GM21367 (cell line): ENCODE data around the gene DOCK6.

Source experiments
- ATAC-seq: cut with Tn5 transposase; IDR thresholded peaks from one replicate; pipeline ENCODE4 v1.9.1; 2021; ENCODE audit not compliant: unreplicated experiment

The DOCK6 gene

DNA sequence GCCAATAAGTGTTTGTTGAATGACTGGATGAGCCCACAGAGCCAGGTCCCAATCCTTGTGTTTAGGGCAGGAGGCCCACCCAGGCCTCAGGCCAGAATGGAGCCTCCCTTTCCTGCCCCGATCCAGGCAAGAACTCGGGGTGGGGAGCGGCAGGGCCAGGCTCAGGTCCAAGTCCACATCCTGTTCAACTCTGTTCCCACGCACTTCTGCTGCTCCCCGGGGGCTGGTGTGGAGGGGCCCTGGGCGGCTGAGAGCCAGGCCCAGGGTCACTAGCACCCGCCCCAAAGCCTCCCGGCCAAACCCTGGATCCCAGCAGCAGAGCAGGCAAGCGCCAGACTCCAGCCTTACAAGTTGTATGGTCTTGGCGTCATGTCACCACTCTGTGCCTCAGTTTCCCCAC is 14.9 kb downstream of the DOCK6 start:
- no peak for ATAC-seq

DNA sequence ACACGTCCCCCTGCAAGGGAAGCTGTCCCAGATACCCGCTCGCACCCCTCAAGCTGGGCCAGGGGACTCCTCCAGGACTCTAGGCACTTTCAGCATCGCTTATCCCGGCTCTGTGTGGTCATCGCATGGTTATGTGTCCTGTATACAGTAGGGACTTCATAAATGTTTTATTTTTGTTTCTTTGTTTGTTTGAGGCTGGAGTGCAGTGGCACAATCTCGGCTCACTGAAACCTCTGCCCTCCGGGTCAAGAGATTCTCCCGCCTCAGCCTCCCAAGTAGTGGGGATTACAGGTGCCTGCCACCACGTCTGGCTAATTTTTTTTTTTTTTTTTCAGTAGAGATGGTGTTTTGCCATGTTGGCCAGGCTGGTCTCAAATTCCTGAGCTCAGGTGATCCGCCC is 15.4 kb downstream of the DOCK6 start:
- ATAC-seq = no peak

DNA sequence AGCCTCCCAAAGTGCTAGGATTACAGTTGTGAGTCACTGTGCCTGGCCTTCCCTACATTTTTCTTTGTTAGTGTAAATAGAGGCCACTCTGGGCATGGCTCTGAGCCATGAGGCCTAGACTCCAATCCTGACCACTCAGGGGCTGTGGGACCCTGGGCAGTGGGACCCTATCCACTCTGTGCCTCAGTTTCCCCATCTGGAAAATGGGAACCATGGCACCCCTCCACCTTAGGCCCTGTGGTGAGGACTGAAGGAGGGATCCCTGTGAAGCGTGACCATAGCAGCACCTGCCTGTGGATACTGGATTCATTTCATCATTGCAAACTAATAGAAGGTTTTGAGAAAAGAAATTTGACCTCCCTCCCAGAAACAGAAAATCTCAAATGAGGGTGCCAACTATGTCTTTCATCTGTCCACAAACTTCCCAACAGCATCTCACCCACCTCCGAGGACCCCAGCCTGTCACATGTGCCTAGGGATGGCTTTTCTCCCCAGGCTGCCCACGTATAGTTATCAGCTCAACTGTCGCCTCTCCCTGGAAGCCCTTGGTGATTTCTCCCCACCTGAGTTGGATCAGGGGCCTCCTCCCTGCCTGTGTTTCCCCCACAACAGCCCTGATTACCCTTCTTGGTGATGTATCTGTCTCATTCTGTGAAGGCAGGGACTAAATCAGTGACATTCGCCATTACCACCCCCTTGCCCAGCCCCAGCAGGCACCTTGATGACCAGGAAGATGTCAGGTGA is 17.3 kb downstream of the DOCK6 start:
- ATAC-seq = no peak

DNA sequence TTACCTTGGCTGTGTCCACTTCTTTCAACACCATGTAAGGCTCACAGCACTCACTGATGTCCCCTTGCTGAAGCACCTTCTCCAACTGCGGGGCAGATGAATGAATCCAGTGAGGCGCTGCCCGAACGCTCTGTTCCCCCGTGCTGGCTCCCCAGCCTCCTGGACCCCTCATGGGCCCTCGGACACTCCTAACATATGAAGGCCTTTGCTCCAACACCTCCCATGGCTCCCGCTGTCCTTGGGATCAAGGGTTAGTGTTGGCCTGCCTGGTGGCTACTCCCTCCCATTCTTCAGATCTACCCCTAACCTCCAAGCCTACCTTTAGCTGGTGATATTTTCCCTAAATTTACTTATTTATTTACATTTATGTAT is 18.5 kb downstream of the DOCK6 start:
- no peak for ATAC-seq

DNA sequence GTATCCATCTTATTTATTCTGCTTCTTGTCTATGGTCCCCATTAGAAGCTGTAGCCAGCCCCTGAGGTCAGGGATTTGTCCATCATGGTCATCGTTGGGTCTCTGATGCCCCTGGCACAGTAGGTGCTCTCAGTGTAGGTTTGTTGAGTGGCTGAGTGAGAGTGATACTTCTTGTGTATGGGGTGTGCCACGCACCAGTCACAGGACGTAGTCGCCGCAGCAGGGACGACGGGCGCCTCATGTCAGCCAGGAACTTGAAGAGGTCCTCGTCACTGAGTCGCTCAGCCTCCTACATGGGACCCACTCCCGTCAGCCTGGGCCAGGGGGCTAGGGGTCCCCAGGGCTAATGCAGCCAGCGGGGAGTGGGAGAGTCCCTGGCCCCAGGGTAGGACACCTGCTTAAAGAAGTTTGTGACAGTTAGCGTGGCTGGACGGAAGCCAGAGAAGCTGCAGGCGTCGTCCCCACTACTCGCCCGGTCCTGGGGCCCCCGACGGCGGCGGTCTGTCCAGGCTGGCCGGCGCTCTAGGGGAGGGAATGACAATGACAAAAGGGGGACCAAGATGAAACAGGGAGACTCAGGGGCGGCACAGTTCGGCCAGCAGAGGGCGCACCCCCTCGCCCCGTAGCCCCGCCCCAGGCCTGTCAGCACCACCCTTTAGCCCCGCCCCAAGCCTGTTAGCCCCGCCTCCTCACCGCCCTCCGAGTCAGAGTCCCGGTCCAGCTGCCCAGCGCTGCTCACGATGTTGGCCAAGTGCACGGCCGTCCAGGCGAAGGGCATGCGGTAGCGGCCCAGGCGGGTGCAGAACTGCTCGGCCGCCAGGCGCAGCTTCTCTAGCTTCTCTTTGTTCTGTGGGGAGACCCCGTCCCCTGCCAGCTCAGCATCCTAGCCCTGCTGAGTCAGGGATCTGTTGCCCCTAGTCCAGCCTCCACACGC is 19.2 kb downstream of the DOCK6 start:
- ATAC-seq = no peak

DNA sequence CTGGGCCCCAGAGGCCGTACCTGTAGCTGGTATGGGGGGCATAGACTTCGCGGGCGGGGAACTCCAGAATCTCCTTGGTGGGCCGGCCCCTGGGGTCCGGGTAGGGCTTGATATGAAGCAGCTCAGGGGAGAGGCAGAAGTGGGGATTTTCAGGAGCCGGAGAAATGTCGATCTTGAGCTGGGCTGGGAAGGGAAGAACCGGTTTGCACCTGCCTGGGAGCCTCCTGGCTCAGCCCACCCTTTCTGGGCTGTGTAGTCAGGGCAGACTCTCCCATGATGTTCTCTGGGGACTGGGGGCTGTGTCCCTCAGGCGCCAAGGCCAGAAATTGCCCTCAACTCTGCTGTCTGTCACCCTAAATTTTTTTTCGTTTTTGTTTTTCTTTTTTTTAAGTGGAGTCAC is 20.3 kb downstream of the DOCK6 start:
- no peak for ATAC-seq

DNA sequence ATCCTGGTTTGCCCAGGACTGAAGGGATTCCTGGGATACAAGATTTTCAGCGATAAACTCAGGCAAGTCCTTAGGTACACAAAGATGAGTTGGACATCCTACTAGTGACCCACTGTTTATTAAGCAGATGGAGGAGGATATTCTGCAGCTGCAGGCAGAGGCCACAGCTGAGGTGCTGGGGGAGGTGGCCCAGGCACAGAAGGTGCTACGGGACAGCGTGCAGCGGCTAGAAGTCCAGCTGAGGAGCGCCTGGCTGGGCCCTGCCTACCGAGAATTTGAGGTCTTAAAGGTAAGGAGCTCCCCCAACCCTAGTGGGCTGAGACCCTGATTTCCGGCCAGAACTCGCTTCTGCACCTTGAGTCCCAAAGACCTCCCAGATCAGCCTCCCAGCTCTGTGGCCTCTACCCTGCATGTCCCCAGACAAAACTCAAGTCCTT is 22.3 kb downstream of the DOCK6 start:
- no peak for ATAC-seq

DNA sequence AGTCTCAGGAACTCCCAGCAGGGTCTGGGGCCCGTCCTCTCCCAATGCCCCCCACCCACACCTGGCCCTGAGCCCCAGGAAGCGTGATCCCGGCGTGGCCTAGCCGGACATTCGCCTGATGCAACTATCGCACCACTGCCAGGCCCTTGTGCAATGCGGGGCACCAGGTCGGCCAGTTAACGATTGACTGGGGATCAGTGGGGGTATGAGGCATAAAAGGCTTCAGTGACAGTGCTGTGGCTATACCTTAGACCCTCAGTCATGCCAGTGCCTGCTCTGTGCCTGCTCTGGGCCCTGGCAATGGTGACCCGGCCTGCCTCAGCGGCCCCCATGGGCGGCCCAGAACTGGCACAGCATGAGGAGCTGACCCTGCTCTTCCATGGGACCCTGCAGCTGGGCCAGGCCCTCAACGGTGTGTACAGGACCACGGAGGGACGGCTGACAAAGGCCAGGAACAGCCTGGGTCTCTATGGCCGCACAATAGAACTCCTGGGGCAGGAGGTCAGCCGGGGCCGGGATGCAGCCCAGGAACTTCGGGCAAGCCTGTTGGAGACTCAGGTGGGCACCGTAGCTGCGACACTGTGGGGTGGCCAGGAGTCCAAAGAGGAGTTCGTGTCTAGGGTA is 22.8 kb downstream of the DOCK6 start, which contains the start of gene ANGPTL8:
Gene ANGPTL8, plus strand, starts transcription at position 243 of the 624 bp plus-strand sequence. Its CDS starts 19 bp downstream, at position 262.
- no peak for ATAC-seq

DNA sequence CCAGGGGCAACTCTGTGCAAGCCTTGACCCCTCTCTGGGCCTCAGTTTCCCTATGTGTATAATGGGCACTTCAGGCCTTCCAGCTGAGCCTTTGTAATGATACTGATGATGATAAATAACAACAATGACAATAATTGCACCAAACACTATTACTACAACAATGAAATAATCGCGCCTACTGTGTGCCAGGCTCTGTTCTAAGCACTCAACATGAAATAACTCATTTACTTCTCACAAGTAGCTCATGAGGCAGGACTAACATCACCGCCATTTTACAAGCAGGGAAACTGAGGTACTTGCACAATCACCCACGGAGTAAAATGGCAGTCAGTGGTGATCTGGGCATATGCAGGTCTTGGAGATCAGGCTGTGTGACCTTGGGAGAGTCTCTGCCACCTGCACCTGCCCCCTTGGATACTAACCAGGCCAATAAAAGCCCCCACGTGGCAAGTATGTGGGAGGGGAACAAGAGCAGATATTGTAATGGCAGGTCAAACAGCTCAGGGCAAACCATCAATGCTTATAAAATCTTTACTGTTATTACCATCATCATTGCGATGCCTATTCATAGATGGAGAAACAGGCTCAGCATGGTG is 23.4 kb downstream of the DOCK6 start:
- ATAC-seq = no peak

DNA sequence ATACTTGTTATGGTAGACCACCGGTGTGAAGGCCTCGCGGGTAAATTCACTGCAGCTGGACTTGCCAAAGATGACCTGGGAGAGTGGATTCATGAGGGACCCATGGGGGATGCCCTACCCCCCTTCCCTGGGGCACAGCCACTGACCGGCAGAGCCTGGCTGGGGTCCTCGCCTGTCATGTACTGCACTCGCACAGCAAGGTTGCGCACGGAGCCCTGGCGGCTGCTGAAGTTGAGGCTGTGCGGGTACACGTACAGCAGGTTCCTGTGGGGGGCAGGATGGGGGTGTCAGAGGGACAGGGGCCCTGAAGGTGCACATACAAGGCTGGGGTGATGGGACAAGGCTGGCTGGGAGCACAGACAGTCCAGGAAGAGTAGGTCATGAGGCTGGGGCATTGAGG is 24.3 kb downstream of the DOCK6 start:
- no peak for ATAC-seq

DNA sequence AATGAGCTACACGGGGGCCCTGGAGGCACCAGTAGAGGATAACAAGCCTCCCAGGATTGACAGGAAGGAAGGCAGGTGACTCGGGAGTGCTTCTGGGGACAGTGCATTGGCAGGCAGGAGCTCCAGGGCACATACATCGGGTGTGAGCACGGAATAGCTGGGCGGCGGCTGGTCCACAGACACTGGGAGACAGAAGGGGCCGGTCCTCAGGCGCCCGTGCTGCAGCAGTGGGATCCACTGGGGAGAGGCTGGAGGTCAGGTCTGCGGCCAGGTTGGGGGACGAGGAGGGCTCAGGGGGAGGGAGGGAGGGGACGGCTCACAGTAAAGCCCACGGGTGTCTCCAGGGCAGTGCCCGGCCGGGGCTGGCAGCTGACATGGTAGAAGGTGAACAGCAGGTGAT is 25.0 kb downstream of the DOCK6 start:
- no peak for ATAC-seq

DNA sequence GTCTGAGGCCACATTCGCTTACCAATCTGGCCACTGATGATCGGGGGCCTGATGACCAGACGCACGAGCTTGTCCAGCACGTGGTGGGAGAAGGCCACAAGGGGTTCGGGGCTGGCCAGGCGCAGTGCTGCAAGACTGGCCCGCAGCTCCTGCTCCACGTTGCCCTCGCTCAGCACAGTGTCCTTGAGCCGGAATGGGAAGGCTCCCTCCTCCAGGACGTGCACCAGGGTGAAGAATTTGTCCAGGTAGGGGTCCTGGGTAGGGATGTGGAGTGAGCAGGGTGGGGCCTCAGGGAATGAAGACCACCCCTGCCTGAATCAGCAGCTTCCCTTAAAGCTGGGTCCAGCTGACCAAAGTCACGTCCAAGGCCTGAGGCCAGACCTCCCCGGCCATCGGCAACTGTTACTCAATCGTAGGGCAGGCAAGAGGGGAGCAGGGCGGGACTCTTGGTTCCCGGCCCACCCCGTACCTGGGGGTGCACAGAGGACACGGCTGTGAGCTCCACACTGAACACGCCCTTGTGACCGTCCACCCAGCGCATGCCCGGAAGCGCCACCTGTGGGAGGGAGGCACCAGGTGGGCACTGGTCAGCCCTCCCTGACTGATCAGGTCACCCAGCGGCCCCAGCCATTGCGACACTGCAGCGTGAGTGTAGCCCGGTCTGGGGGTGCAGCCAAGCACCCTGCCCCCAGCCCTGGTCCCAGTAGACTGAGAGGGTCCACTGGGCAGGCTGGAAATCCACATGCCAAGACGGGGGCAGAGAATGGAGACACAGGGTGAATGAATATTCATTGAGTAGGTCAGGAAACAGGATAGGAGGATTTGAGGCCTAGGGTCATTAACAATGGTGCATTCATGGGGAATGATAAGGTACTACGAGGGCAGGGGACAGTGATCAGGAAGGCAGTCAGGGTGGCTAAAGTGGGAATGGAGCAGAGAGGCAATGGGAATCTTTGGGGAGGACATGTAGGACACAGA is 25.7 kb downstream of the DOCK6 start:
- ATAC-seq = no peak

DNA sequence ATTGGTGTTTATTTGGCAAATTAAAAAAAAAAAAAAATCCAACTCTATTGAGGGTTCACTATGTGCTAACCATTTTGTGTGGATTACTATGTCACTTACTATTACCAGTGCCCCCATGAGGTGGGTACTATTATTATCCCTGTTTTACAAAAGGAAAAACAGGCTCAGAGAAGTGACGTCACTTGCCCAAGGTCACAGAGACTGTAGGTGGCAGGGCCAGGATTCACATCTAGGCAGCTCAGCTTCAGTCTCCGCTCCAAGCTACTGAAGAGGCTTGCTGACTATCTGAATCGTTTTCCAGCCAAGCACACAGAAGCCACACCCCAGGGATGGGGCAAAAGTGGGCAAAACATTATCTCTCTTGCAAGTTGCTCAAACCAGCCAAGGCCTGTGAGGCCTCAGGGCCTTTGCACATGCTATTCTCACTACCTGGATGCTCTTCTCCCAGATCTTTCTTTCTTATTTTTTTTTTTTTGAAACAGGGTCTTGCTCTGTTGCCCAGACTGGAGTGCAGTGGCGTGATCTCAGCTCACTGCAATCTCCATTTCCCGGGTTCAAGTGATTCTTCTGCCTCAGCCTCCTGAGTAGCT is 27.7 kb downstream of the DOCK6 start:
- no peak for ATAC-seq

DNA sequence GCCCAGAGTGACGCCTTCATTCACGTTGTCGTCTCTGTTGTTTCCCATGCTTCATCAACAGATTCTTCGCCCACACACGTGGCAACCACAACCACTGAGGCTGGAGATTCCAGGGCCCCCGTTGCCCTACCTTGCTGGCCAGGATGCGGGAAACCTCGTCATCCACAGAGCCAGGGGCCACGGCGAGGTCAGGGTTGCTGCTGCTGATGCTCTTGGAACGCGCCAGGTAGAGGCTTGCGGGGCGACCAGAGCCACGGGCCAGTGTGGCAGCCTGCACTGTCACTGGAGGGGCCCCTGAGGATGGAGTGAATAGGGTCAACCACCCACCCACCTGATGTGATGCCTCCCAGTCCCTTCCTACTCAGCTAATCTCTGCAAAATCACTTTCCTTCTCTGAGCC is 29.3 kb downstream of the DOCK6 start:
- no peak for ATAC-seq

DNA sequence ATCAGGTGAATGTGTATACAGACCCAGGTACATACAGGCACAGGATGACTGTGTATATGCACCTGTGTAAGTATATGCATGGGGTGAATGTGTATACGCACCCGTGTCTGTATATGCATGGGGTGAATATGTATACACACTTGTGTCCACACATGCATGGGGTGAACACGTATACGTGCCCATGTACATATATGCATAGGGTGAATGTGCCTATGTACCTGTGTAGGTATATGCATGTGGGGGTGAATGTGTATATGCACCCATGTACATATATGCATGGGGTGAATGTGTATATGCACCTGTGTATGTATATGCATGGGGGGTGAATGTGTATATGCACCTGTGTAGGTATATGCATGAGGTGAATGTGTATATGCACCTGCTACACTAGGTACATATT is 29.8 kb downstream of the DOCK6 start:
- no peak for ATAC-seq

DNA sequence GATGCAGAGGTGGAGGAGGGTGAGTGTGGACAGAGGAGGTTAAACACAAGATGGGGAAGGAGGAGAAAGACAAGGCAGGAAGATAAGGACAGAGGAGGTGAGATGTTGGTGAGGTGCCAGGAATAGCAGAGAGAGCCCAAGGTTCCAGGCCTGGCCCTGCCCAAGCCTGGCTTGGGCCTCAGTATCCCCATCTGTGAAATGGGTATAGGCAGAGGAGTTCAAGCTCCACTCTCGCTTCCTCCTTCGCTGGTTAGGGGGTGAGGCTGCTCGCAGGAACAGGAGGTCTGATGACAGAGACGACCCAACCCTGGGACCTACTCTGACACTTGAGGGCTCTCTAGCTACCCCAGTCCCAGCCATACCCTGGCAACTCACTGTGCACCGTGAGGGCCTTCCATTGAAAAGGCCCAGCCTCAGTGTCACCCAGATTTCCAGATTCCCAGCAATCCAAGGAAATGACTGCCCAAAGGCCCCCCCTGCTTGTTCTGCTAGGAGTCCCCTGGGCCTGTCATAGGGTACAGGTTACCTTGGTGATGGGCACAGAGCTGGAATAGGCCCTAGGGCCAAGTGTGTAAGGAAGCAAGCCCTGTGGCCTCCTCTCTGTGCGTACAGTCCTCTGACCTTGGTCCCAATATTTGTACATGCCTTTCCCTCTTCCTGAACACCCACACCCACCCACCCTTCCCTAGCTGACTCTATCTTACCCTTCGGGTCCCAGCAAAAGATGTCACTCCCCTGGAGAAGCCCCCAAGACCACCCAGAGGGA is 31.5 kb downstream of the DOCK6 start:
- no peak for ATAC-seq

DNA sequence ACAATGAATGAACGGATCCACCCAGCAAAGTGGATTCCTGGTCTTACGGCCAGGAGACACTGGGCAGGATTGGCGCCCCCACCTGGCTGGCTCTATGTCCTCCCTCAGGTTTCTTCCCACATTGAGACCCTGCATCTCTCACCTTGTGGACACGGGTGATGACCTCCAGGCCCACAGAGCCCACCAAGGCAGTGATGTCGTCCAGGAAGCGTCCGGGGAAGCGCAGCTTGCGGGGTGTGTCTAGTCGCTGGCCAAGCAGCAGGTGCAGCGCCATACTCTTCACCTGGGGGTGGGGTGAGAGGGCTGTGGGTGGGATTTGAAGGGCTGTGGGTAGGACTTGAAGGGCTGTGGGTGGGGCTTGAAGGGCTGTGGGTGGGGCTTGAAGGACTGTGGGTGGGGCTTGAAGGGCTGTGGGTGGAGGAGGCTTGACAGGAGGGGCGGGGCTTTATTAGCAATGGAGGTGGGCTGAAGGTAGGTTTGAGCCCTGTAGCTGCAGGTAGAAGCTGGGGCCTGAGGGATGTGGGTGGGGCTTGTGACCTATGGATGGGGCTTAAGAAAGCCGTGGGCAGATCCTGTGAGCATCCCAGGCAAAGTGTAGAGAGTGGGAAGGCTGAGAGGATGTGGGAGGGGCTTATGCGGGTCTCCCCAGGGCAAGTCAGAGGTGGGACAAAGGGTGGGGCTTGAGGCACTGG is 35.0 kb downstream of the DOCK6 start:
- no peak for ATAC-seq

DNA sequence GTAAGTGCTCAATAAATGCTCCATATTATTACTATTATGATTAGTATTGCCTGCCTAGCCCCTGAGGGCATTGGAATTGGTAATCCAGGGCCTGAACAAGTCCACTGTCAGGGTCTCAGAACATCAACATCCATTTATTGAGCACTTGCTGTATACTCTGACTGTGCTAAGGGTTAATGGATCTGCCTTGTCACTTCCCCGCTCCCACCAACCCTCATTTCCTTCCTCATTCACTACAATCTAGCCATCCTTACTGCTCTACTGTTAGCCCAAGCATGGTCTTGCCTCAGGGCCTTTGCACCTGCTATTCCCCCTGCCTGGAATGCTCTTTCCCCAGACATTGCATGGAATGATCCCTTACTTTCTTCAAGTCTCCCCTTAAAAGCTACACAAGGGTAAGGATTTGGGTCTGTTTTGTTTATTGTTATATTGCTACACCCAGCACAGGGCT is 35.6 kb downstream of the DOCK6 start:
- ATAC-seq = no peak
